ENCODE measurements around the gene LCN10. TPM values are rescaled to one million over a fixed set of nuclear protein-coding genes. Genes with fewer than 3 reads are reported as not detected.

The LCN10 gene
- total and polyA plus RNA-seq, 9 of the 15 experiments (the other 6 are each of a cell fraction or from before 2014, with no cell fraction given), result 0.10 to 0.21 (median 0.14) TPM; not detected in 6

DNA sequence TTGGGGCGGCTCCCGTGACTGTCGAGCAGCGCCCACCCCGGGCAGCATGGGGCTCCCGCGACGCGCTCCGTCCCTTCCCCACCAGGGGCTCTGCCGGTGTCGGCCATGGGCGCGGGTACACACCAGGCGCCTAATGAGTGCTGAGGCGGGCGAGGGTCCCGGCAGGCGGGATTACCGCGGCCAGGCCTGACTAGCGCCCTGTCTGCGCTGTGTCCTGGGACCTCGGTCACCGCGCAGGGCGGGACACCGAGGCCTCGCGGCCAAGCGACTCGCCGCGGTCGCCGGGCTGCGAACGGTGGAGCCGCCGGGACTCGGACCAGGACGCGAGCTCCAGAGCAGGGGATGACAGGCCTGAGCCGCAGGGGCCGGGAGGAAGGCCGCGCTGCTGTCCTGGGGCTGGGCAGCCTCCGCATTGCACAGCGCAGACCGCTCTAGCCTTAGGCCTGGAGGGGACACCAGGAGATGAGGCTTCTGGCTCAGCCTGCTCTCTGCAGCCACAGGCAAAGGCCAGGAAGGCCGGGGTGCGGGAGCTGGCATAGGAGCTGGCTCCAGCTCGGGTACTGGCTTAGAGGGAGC lies 14.1 kb downstream of the LCN10 start:
- peak overlapping the region; percentile 67 for H3K4me3 ChIP-seq
- no peaks in the 10 kb centered on the region for H3K9me3 ChIP-seq (replicated peaks; ENCODE audit: control insufficient read depth, insufficient read depth, low read depth, low read length)
- H3K79me2 ChIP-seq (ENCODE audit: control insufficient read depth, insufficient read depth, low read length), result peaks cover 74% of the 10 kb centered on the region
- peak overlapping the region; percentile 82 for H2AFZ ChIP-seq (ENCODE audit: low read depth, low read length)
- POLR2A ChIA-PET, result interaction anchor here (0.5 to 5.3 kb wide), 36 partner anchors 8 to 940 kb away, joined by 3 to 44 read pairs (median 4); partner anchors contain the start of genes DIPK1B, EDF1, LCN10 and LCN6
- BruUV-seq (replicated peaks), result TSS peak; percentile 49
- peak overlapping the region; percentile 95 for H3K4me2 ChIP-seq (ENCODE audit: insufficient read depth, low read length)
- peak in 3 of 4 experiments; percentile 49 to 77 (median 76) for DNase-seq (ENCODE audit: extremely low read depth in 1 of 4, low spot score in 3 of 4)
- intact Hi-C loops (cut with micrococcal nuclease) (no loop called here), in situ Hi-C loops (cut with MboI) (no loop called here)
- H3K9me1 ChIP-seq (ENCODE audit: control insufficient read depth, insufficient read depth, low read length), result peaks cover 8% of the 10 kb centered on the region
- peaks cover 32% of the 10 kb centered on the region for H4K20me1 ChIP-seq (replicated peaks; ENCODE audit: control insufficient read depth, insufficient read depth, low read length)
- CTCF ChIA-PET (ENCODE audit: low intra/inter-chr PET ratio), result no interaction called here
- H3K4me1 ChIP-seq (replicated peaks in 1 of 2; ENCODE audit: control insufficient read depth in 2 of 2, insufficient read depth in 2 of 2, low read length in 2 of 2), result peaks cover 29 to 76% of the 10 kb centered on the region in 2 experiments; a peak in 4 of 5 replicates
- ATAC-seq, result peak; percentile 67
- WGBS (ENCODE audit: insufficient coverage, low coverage, missing lambda C conversion rate), result 1% methylated on average over 43 of the region's 53 CpGs
- H3K9ac ChIP-seq (ENCODE audit: insufficient read depth in 1 of 2, low read depth in 2 of 2, low read length in 2 of 2), result peak overlapping the region; percentile 90 to 100
- no peaks in the 10 kb centered on the region for H3K27me3 ChIP-seq (ENCODE audit: control insufficient read depth in 2 of 2, insufficient read depth in 2 of 2, low read length in 2 of 2)
- peaks cover 51% of the 10 kb centered on the region for H3K36me3 ChIP-seq (ENCODE audit: control insufficient read depth, insufficient read depth, low read length)
- peak overlapping the region; percentile 97 for H3K27ac ChIP-seq (ENCODE audit: extremely low read depth, low read depth, low read length)
- FAIRE-seq, result no peak
- TF ChIP-seq HDAC6 (IDR thresholded peaks at IDR 0.05; ENCODE audit: low read depth, low read length) (no peak), ATF7 (IDR thresholded peaks at IDR 0.05) (no peak), NFYB (IDR thresholded peaks at IDR 0.05; ENCODE audit: extremely low read depth, insufficient read length) (no peak), ZNF444 (CRISPR knock-in tag; IDR thresholded peaks at IDR 0.05) (no peak), TBP (optimal IDR thresholded peaks at IDR 0.05; ENCODE audit: low read depth, low read length) (no peak), XRCC5 (IDR thresholded peaks at IDR 0.05; ENCODE audit: low read depth, low read length) (no peak), PHB (CRISPR knock-in tag; IDR thresholded peaks at IDR 0.05) (0 out of 2 replicates have a peak, but pooled peaks have one; percentile 18), EP400 (IDR thresholded peaks at IDR 0.05) (no peak), ARID1B (IDR thresholded peaks at IDR 0.05) (no peak), PHB2 (IDR thresholded peaks at IDR 0.05; ENCODE audit: low read depth) (no peak), ZFP36 (IDR thresholded peaks at IDR 0.05; ENCODE audit: low read depth, low read length, partially characterized antibody) (peak; percentile 35), ZNF311 (CRISPR knock-in tag; IDR thresholded peaks at IDR 0.05) (no peak), ZNF23 (CRISPR knock-in tag; IDR thresholded peaks at IDR 0.05) (no peak), CREB1 (IDR thresholded peaks at IDR 0.05) (no peak), CREB1 (CRISPR knock-in tag; IDR thresholded peaks at IDR 0.05) (no peak), ETV5 (CRISPR knock-in tag; IDR thresholded peaks at IDR 0.05; ENCODE audit: low read depth) (peak; percentile 60; the same call in 1 of the 2 replicates), RCOR1 (IDR thresholded peaks at IDR 0.05; ENCODE audit: borderline replicate concordance in 1 of 2, low read depth in 2 of 2, low read length in 2 of 2) (no peak), ZNF12 (CRISPR knock-in tag; IDR thresholded peaks at IDR 0.05) (no peak)
- TF ChIP-seq, protein P1, sequence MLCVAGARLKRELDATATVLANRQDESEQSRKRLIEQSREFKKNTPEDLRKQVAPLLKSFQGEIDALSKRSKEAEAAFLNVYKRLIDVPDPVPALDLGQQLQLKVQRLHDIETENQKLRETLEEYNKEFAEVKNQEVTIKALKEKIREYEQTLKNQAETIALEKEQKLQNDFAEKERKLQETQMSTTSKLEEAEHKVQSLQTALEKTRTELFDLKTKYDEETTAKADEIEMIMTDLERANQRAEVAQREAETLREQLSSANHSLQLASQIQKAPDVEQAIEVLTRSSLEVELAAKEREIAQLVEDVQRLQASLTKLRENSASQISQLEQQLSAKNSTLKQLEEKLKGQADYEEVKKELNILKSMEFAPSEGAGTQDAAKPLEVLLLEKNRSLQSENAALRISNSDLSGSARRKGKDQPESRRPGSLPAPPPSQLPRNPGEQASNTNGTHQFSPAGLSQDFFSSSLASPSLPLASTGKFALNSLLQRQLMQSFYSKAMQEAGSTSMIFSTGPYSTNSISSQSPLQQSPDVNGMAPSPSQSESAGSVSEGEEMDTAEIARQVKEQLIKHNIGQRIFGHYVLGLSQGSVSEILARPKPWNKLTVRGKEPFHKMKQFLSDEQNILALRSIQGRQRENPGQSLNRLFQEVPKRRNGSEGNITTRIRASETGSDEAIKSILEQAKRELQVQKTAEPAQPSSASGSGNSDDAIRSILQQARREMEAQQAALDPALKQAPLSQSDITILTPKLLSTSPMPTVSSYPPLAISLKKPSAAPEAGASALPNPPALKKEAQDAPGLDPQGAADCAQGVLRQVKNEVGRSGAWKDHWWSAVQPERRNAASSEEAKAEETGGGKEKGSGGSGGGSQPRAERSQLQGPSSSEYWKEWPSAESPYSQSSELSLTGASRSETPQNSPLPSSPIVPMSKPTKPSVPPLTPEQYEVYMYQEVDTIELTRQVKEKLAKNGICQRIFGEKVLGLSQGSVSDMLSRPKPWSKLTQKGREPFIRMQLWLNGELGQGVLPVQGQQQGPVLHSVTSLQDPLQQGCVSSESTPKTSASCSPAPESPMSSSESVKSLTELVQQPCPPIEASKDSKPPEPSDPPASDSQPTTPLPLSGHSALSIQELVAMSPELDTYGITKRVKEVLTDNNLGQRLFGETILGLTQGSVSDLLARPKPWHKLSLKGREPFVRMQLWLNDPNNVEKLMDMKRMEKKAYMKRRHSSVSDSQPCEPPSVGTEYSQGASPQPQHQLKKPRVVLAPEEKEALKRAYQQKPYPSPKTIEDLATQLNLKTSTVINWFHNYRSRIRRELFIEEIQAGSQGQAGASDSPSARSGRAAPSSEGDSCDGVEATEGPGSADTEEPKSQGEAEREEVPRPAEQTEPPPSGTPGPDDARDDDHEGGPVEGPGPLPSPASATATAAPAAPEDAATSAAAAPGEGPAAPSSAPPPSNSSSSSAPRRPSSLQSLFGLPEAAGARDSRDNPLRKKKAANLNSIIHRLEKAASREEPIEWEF (CRISPR knock-in tag; IDR thresholded peaks at IDR 0.05), result no peak
